ENCODE measurements around the gene ZNF554. TPM values are rescaled to one million over a fixed set of nuclear protein-coding genes. Genes with fewer than 3 reads are reported as not detected.

The ZNF554 gene
- total and polyA plus RNA-seq, 7 experiments from 2014 or later: 3.6 to 9.2 (median 5.8) TPM

DNA sequence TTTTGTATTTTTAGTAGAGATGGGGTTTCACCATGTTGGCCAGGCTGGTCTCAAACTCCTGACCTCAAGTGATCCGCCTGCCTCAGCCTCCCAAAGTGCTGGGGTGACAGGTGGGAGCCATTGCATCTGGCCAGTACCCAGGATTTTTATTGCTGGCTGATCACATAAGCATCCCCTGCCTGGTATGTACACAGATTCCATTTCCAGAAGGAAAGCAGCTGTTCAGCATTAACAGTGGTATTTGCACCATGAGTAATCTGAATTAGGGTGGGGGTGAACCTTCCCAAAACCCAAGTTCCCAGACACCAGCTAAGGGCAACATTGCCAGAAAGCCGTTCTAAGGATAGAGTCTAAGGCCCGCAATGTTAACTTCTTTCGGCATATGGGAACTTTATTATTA is 28.9 kb downstream of the ZNF554 start:
- H3K4me3 ChIP-seq (ENCODE audit: low read length): no peak overlapping the region
- H3K4me1 ChIP-seq (ENCODE audit: control insufficient read depth in 2 of 2, insufficient read depth in 2 of 2, low read length in 2 of 2): peaks cover 0 to 3% of the 10 kb centered on the region in 2 donors
- Mint-ChIP-seq H3K4me3 (no peak overlapping the region), H3K9me3 (peaks cover 4 to 72% (median 36%) of the 10 kb centered on the region in 11 donors), H3K36me3 (peaks cover 19 to 69% (median 59%) of the 10 kb centered on the region in 5 donors), H3K27me3 (no peaks in the 10 kb centered on the region), H3K27ac (no peak overlapping the region), H3K4me1 (peaks cover 0 to 31% (median 20%) of the 10 kb centered on the region in 7 donors)
- DNase-seq (no peak), ATAC-seq (no peak)
- H3K27ac ChIP-seq (ENCODE audit: low read depth, low read length): no peak overlapping the region
- CTCF ChIA-PET: no interaction called here
- H3K27me3 ChIP-seq (ENCODE audit: control insufficient read depth in 2 of 2, insufficient read depth in 2 of 2, low read length in 2 of 2): no peaks in the 10 kb centered on the region
- H3K9me3 ChIP-seq (ENCODE audit: control insufficient read depth in 2 of 3, low read length in 3 of 3): peaks cover 10 to 23% (median 15%) of the 10 kb centered on the region in 3 experiments
- peaks cover 16 to 47% (median 25%) of the 10 kb centered on the region in 3 experiments for H3K36me3 ChIP-seq (ENCODE audit: control insufficient read depth in 2 of 3, insufficient read depth in 3 of 3, low read length in 3 of 3)
- intact Hi-C loops (cut with micrococcal nuclease): no loop called here
- POLR2A ChIA-PET: no interaction called here

- no peak for DNase-seq
- POLR2A ChIA-PET: interaction anchor here (0.7 kb wide), 1 partner anchor 12 kb away, joined by 3 read pairs; no protein-coding TSS in a partner anchor
Observed at GRCh38 chr19:2850256-2850925, 30.7 kb downstream of the ZNF554 start.

DNA sequence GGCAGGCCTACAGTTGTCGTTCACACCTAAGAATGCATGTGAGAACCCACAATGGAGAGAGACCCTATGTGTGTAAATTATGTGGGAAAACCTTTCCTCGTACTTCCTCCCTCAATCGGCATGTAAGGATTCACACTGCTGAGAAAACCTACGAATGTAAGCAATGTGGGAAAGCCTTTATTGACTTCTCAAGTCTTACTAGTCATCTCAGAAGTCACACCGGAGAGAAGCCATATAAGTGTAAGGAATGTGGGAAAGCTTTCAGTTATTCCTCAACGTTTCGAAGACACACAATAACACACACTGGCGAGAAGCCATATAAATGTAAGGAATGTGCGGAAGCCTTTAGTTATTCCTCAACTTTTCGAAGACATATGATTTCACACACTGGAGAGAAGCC is 32.9 kb downstream of the ZNF554 start:
- Histone ChIP-seq H3K36me3 (ENCODE audit: control insufficient read depth in 2 of 3, insufficient read depth in 3 of 3, low read length in 3 of 3) (peaks cover 16 to 34% (median 25%) of the 10 kb centered on the region in 3 experiments), H3K27ac (ENCODE audit: low read depth, low read length) (no peak overlapping the region), H3K4me1 (ENCODE audit: control insufficient read depth in 2 of 2, insufficient read depth in 2 of 2, low read length in 2 of 2) (peaks cover 12 to 24% of the 10 kb centered on the region in 2 donors), H3K27me3 (ENCODE audit: control insufficient read depth in 2 of 2, insufficient read depth in 2 of 2, low read length in 2 of 2) (no peaks in the 10 kb centered on the region), H3K4me3 (ENCODE audit: low read length) (no peak overlapping the region), H3K9me3 (ENCODE audit: control insufficient read depth in 2 of 3, low read length in 3 of 3) (peaks cover 10 to 34% (median 24%) of the 10 kb centered on the region in 3 experiments)
- DNase-seq (no peak), ATAC-seq (no peak)
- Mint-ChIP-seq H3K27ac (no peak overlapping the region), H3K36me3 (peaks cover 15 to 58% (median 54%) of the 10 kb centered on the region in 5 donors), H3K4me3 (no peak overlapping the region), H3K27me3 (no peaks in the 10 kb centered on the region), H3K9me3 (peaks cover 4 to 76% (median 43%) of the 10 kb centered on the region in 11 donors), H3K4me1 (peaks cover 5 to 48% (median 30%) of the 10 kb centered on the region in 7 donors)
- ChIA-PET CTCF (no interaction called here), POLR2A (no interaction called here)
- intact Hi-C loops (cut with micrococcal nuclease): no loop called here

More at GRCh38 chr19:2850256-2850925, 30.7 kb downstream of the ZNF554 start:
- peaks cover 16 to 43% (median 25%) of the 10 kb centered on the region in 3 experiments for H3K36me3 ChIP-seq (ENCODE audit: control insufficient read depth in 2 of 3, insufficient read depth in 3 of 3, low read length in 3 of 3)
- no peak for ATAC-seq
- H3K9me3 ChIP-seq (ENCODE audit: control insufficient read depth in 2 of 3, low read length in 3 of 3): peaks cover 10 to 34% (median 20%) of the 10 kb centered on the region in 3 experiments
- H3K9me3 Mint-ChIP-seq: peaks cover 4 to 85% (median 46%) of the 10 kb centered on the region in 11 donors
- intact Hi-C loops (cut with micrococcal nuclease): no loop called here
- H3K27me3 ChIP-seq (ENCODE audit: control insufficient read depth in 2 of 2, insufficient read depth in 2 of 2, low read length in 2 of 2): no peaks in the 10 kb centered on the region
- peaks cover 19 to 77% (median 70%) of the 10 kb centered on the region in 5 donors for H3K36me3 Mint-ChIP-seq
- CTCF ChIA-PET: interaction anchor here (0.9 kb wide), 1 partner anchor 694 kb away, joined by 4 read pairs; no protein-coding TSS in a partner anchor
- H3K27ac Mint-ChIP-seq: peak overlapping the region in 1 of 9 donors; percentile 13
- no peaks in the 10 kb centered on the region for H3K27me3 Mint-ChIP-seq
- peak overlapping the region in 8 of 10 donors; percentile 21 to 61 (median 45) for H3K4me3 Mint-ChIP-seq
- no peak overlapping the region for H3K4me3 ChIP-seq (ENCODE audit: low read length)
- H3K4me1 ChIP-seq (ENCODE audit: control insufficient read depth in 2 of 2, insufficient read depth in 2 of 2, low read length in 2 of 2): peaks cover 0 to 4% of the 10 kb centered on the region in 2 donors
- no peak overlapping the region for H3K27ac ChIP-seq (ENCODE audit: low read depth, low read length)
- H3K4me1 Mint-ChIP-seq: peaks cover 0 to 35% (median 26%) of the 10 kb centered on the region in 7 donors

DNA sequence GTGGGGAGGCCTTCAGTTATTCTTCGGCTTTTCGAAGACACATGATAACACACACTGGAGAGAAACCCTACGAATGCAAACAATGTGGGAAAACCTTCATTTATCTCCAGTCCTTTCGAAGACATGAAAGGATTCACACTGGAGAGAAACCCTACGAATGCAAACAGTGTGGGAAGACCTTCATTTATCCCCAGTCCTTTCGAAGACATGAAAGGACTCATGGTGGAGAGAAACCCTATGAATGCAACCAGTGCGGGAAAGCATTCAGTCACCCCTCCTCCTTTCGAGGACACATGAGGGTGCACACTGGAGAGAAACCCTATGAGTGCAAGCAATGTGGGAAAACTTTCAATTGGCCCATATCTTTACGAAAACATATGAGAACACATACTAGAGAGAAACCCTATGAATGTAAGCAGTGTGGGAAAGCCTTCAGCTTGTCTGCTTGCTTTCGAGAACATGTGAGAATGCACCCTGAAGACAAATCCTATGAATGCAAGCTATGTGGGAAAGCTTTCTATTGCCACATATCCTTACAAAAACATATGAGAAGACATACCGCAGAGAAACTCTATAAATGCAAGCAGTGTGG is 33.4 kb downstream of the ZNF554 start:
- no peaks in the 10 kb centered on the region for H3K27me3 ChIP-seq (ENCODE audit: control insufficient read depth in 2 of 2, insufficient read depth in 2 of 2, low read length in 2 of 2)
- H3K4me1 ChIP-seq (ENCODE audit: control insufficient read depth in 2 of 2, insufficient read depth in 2 of 2, low read length in 2 of 2): peaks cover 12 to 29% of the 10 kb centered on the region in 2 donors
- Mint-ChIP-seq H3K4me1 (peaks cover 5 to 53% (median 30%) of the 10 kb centered on the region in 7 donors), H3K27ac (no peak overlapping the region), H3K9me3 (peaks cover 4 to 74% (median 43%) of the 10 kb centered on the region in 11 donors), H3K4me3 (no peak overlapping the region), H3K27me3 (no peaks in the 10 kb centered on the region), H3K36me3 (peaks cover 15 to 58% (median 52%) of the 10 kb centered on the region in 5 donors)
- DNase-seq (no peak), ATAC-seq (no peak)
- H3K36me3 ChIP-seq (ENCODE audit: control insufficient read depth in 2 of 3, insufficient read depth in 3 of 3, low read length in 3 of 3): peaks cover 16 to 34% (median 25%) of the 10 kb centered on the region in 3 experiments
- H3K9me3 ChIP-seq (ENCODE audit: control insufficient read depth in 2 of 3, low read length in 3 of 3): peaks cover 10 to 34% (median 24%) of the 10 kb centered on the region in 3 experiments
- intact Hi-C loops (cut with micrococcal nuclease): no loop called here
- no peak overlapping the region for H3K4me3 ChIP-seq (ENCODE audit: low read length)
- ChIA-PET POLR2A (interaction anchor here (0.6 kb wide), 1 partner anchor 160 kb away, joined by 3 read pairs; no protein-coding TSS in a partner anchor), CTCF (no interaction called here)
- H3K27ac ChIP-seq (ENCODE audit: low read depth, low read length): no peak overlapping the region

DNA sequence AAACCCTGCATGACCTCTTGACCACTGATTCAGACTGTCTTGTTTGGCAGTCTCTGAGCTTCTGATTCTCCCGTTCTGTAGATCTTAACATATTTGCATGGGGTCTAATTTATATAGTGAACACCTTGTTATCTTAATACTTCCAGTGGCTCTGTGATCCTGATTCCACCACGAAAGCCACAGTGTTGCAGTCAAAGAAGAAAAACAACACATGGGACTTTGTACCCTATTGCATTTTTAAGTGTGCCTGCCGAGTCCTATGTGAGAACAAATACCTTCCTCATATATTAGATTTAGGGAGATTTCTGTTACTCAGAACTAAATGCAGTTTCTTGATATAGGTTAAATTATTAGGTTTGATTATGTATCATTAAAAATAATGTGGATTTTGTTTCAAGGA is 35.2 kb downstream of the ZNF554 start:
- no peak for ATAC-seq
- ChIA-PET POLR2A (interaction anchor here (0.7 to 3.4 kb wide), 2 partner anchors 13 to 379 kb away, joined by 3 to 15 read pairs; partner anchors contain the start of genes GADD45B and ZNF555), CTCF (interaction anchor here (0.6 kb wide), 1 partner anchor 12 kb away, joined by 4 read pairs; no protein-coding TSS in a partner anchor)
- peaks cover 16 to 34% (median 25%) of the 10 kb centered on the region in 3 experiments for H3K36me3 ChIP-seq (ENCODE audit: control insufficient read depth in 2 of 3, insufficient read depth in 3 of 3, low read length in 3 of 3)
- Mint-ChIP-seq H3K36me3 (peaks cover 15 to 55% (median 51%) of the 10 kb centered on the region in 5 donors), H3K4me1 (peaks cover 5 to 63% (median 38%) of the 10 kb centered on the region in 7 donors), H3K9me3 (peaks cover 4 to 63% (median 39%) of the 10 kb centered on the region in 11 donors), H3K27me3 (no peaks in the 10 kb centered on the region), H3K27ac (no peak overlapping the region), H3K4me3 (peak overlapping the region in 1 of 10 donors; percentile 11)
- no peaks in the 10 kb centered on the region for H3K27me3 ChIP-seq (ENCODE audit: control insufficient read depth in 2 of 2, insufficient read depth in 2 of 2, low read length in 2 of 2)
- H3K9me3 ChIP-seq (ENCODE audit: control insufficient read depth in 2 of 3, low read length in 3 of 3): peaks cover 10 to 30% (median 24%) of the 10 kb centered on the region in 3 experiments
- no peak for DNase-seq
- intact Hi-C loops (cut with micrococcal nuclease): loop anchor here in 1 of 2 donors (5.0 kb wide), 1 partner anchor 38 kb away; the partner anchor contains the start of gene ZNF554
- H3K4me1 ChIP-seq (ENCODE audit: control insufficient read depth in 2 of 2, insufficient read depth in 2 of 2, low read length in 2 of 2): peaks cover 12 to 35% of the 10 kb centered on the region in 2 donors
- H3K4me3 ChIP-seq (ENCODE audit: low read length): no peak overlapping the region
- no peak overlapping the region for H3K27ac ChIP-seq (ENCODE audit: low read depth, low read length)

- intact Hi-C loops (cut with micrococcal nuclease): loop anchor here in 1 of 2 donors (1.0 to 5.0 kb wide), 2 partner anchors 15 to 39 kb away; partner anchors contain the start of genes ZNF554 and ZNF555
- DNase-seq: peak in 7 of 9 donors; percentile 74 to 85 (median 80)
- Mint-ChIP-seq H3K4me1 (peaks cover 5 to 55% (median 29%) of the 10 kb centered on the region in 7 donors), H3K27ac (peak overlapping the region in 8 of 9 donors; percentile 67 to 96 (median 84)), H3K9me3 (peaks cover 4 to 51% (median 30%) of the 10 kb centered on the region in 11 donors), H3K4me3 (peak overlapping the region; percentile 4 to 87 (median 64)), H3K27me3 (no peaks in the 10 kb centered on the region), H3K36me3 (peaks cover 7 to 42% (median 34%) of the 10 kb centered on the region in 5 donors)
- Histone ChIP-seq H3K27me3 (ENCODE audit: control insufficient read depth in 2 of 2, insufficient read depth in 2 of 2, low read length in 2 of 2) (no peaks in the 10 kb centered on the region), H3K9me3 (ENCODE audit: control insufficient read depth in 2 of 3, low read length in 3 of 3) (peaks cover 10 to 26% (median 24%) of the 10 kb centered on the region in 3 experiments), H3K27ac (ENCODE audit: low read depth, low read length) (peak overlapping the region; percentile 18), H3K36me3 (ENCODE audit: control insufficient read depth in 2 of 3, insufficient read depth in 3 of 3, low read length in 3 of 3) (peaks cover 12 to 22% (median 20%) of the 10 kb centered on the region in 3 experiments), H3K4me3 (ENCODE audit: low read length) (no peak overlapping the region), H3K4me1 (ENCODE audit: control insufficient read depth in 2 of 2, insufficient read depth in 2 of 2, low read length in 2 of 2) (peaks cover 12 to 32% of the 10 kb centered on the region in 2 donors)
- ChIA-PET POLR2A (interaction anchor here (0.7 to 3.4 kb wide), 4 partner anchors 15 to 536 kb away, joined by 3 to 15 read pairs (median 6); partner anchors contain the start of genes ZNF554 and ZNF555), CTCF (no interaction called here)
- ATAC-seq: peak; percentile 91
Observed at GRCh38 chr19:2856457-2857050, 36.9 kb downstream of the ZNF554 start.
